G401 (cell line): ENCODE measurements around the gene CD81. TPM values are rescaled to one million over a fixed set of nuclear protein-coding genes. Genes with fewer than 3 reads are reported as not detected.

ENCODE experiments used
- DNase-seq: peaks from one replicate; pipeline ENCODE4 v3.0.0-alpha.2; 2015; ENCODE audit warnings: low spot score
- in situ Hi-C: cut with HindIII; loops from 2 replicates; pipeline ENCODE4 v1.10.0; 2016; ENCODE audit warnings: low sequenced_read_pairs, mixed read lengths
- total RNA-seq: library from RNA; depleted of rRNA; stranded (reverse); fragments of >200 nt; shearing (Covaris generic); gene quantifications from 2 replicates; pipeline ENCODE4 v1.2.3, GENCODE V29; 2014

Gene CD81
- total RNA-seq, 1 experiment from 2014 or later: 105 TPM

GRCh38 chr11:2369320-2369719, 7.8 kb upstream of the CD81 start:
- in situ Hi-C loops: no loop called here
- no peak for DNase-seq

- DNase-seq: no peak
- in situ Hi-C loops: no loop called here
Measured at GRCh38 chr11:2369896-2370295, 7.2 kb upstream of the CD81 start.

- in situ Hi-C loops: no loop called here
- no peak for DNase-seq
Measured at GRCh38 chr11:2374456-2375201, 2.5 kb upstream of the CD81 start.

- in situ Hi-C loops: no loop called here
- DNase-seq: peak; percentile 52
Measured at GRCh38 chr11:2375341-2375853, 1.7 kb upstream of the CD81 start.

- DNase-seq: no peak
- in situ Hi-C loops: no loop called here
Measured at GRCh38 chr11:2375964-2376551, 1.1 kb upstream of the CD81 start.

GRCh38 chr11:2377511-2378443, 667 bp downstream of the CD81 start:
- in situ Hi-C loops: no loop called here

GRCh38 chr11:2378527-2379210, 1.6 kb downstream of the CD81 start:
- in situ Hi-C loops: no loop called here
- DNase-seq: no peak

More at GRCh38 chr11:2377511-2378443, 667 bp downstream of the CD81 start:
- peak; percentile 34 for DNase-seq

GRCh38 chr11:2379466-2380174, 2.5 kb downstream of the CD81 start:
- in situ Hi-C loops: no loop called here

GRCh38 chr11:2380396-2380795, 3.3 kb downstream of the CD81 start:
- in situ Hi-C loops: no loop called here

More at GRCh38 chr11:2379466-2380174, 2.5 kb downstream of the CD81 start:
- no peak for DNase-seq

GRCh38 chr11:2380807-2381350, 3.8 kb downstream of the CD81 start:
- in situ Hi-C loops: no loop called here
- no peak for DNase-seq

More at GRCh38 chr11:2380396-2380795, 3.3 kb downstream of the CD81 start:
- no peak for DNase-seq

GRCh38 chr11:2381494-2382128, 4.5 kb downstream of the CD81 start:
- no peak for DNase-seq
- in situ Hi-C loops: no loop called here

- in situ Hi-C loops: no loop called here
- no peak for DNase-seq
Measured at GRCh38 chr11:2382129-2382517, 5.0 kb downstream of the CD81 start.

GRCh38 chr11:2382936-2383851, 6.1 kb downstream of the CD81 start:
- peak; percentile 29 for DNase-seq

GRCh38 chr11:2383852-2384804, 7.0 kb downstream of the CD81 start:
- in situ Hi-C loops: no loop called here
- peak; percentile 31 for DNase-seq

More at GRCh38 chr11:2382936-2383851, 6.1 kb downstream of the CD81 start:
- in situ Hi-C loops: no loop called here
